Spleen (tissue), 7 donors: ENCODE measurements around the gene STEAP1B.

Source experiments
- POLR2A ChIP-seq, 3 donors: fragments of 450-650 bp; IDR thresholded peaks; one replicate each; pipeline ENCODE4 v1.5.1; 2017; ENCODE audit warnings: antibody characterized with exemption in 3 of 3, mild to moderate bottlenecking in 1 of 3
- TF ChIP-seq, protein P1 (sequence below), 11 experiments: fragments of 200-600 bp in 7 of 11; fragments of 450-650 bp in 4 of 11; sonication (generic) in 4 of 11; IDR thresholded peaks in 8 of 11; conservative IDR thresholded peaks in 3 of 11; 1 replicate in 7 of 11; 2 replicates in 4 of 11; pipeline versions ENCODE4 v1.4.0 to v1.8.0; 2016 to 2021; ENCODE audit warnings: antibody characterized with exemption in 11 of 11, inconsistent platforms in 4 of 11, mild to moderate bottlenecking in 1 of 11
- donor health status: DM: no; HTN: no; CAD: no; lungs with moderate emphysema.
- donor health status: DM: no; HTN: no; CAD: no.
- donor health status: DM: no; HTN: no; CAD: no.

DNA sequence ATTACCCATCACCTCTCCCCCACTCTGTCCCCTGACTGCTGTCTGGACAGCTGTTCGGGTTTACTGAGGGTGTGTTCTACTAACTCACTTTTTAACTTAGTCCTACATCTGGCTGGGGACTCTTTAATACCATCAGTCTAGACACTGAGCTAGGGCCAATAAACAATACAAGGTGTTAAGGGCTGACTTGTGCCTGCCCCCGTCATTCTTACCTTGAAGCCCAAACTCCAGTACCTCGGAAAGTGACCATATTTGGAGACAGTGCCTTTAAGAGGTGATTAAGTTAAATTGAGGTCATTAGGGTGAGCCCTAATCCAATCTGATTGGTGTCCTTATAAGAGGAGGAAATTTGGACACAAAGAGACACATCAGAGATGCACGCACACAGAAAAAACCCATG lies 35.7 kb downstream of the STEAP1B start:
- TF ChIP-seq, protein P1, sequence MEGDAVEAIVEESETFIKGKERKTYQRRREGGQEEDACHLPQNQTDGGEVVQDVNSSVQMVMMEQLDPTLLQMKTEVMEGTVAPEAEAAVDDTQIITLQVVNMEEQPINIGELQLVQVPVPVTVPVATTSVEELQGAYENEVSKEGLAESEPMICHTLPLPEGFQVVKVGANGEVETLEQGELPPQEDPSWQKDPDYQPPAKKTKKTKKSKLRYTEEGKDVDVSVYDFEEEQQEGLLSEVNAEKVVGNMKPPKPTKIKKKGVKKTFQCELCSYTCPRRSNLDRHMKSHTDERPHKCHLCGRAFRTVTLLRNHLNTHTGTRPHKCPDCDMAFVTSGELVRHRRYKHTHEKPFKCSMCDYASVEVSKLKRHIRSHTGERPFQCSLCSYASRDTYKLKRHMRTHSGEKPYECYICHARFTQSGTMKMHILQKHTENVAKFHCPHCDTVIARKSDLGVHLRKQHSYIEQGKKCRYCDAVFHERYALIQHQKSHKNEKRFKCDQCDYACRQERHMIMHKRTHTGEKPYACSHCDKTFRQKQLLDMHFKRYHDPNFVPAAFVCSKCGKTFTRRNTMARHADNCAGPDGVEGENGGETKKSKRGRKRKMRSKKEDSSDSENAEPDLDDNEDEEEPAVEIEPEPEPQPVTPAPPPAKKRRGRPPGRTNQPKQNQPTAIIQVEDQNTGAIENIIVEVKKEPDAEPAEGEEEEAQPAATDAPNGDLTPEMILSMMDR (IDR thresholded peaks at IDR 0.05 in 8 of 11, conservative IDR thresholded peaks at IDR 0.05 in 3 of 11), result no peak
- TF ChIP-seq POLR2A (IDR thresholded peaks at IDR 0.05), result no peak
